GM12872 (cell line): Measurements from ENCODE around the gene FLT3.

ENCODE experiments used
- CTCF ChIP-seq: IDR thresholded peaks from 3 replicates; pipeline ENCODE4 v1.5.1; 2011; ENCODE audit warnings: low read depth, mild to moderate bottlenecking, low read length, moderate library complexity; ENCODE audit not compliant: insufficient read depth

FLT3 gene

GRCh38 chr13:27977476-27978300 lies 122.7 kb downstream of the FLT3 start:
- no peak for TF ChIP-seq CTCF

DNA sequence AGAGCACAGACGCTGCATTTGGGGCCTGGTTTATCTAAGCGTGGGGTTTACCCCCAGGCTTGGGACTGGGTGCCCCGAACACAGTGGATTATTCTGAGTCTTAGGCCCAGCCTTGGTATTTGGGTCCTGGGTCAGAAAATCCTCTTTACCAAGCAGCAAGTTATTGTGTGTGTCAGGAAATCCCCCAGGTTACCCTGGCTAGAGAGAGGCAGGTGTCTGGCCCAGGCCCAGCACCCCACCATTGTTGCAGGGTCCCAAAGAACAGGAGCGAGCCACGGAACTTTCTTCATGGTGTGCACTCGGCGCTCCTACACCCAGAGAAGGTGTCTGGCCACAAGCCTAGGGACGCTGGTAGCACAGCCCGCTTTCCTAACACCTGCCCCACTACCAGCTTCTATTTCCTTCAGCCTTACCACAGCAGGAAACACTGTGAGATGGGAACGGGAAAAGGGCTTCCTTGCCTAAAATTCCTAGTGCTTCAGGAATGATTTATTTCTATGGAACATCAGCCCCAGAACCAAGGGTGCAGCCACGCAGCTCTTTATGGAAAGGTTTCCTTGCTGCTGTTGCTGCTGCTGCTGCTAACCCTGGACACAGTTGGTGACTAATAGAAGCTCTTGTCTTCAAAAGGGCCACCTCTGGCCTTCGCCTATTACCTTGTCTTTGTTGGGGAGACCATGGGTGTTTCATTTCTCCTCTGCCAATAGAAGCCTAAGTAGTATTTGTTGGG lies 123.8 kb downstream of the FLT3 start:
- no peak for TF ChIP-seq CTCF

GRCh38 chr13:27975564-27976361 lies 124.6 kb downstream of the FLT3 start:
- no peak for TF ChIP-seq CTCF

GRCh38 chr13:27973961-27974662 lies 126.3 kb downstream of the FLT3 start:
- TF ChIP-seq CTCF: no peak

DNA sequence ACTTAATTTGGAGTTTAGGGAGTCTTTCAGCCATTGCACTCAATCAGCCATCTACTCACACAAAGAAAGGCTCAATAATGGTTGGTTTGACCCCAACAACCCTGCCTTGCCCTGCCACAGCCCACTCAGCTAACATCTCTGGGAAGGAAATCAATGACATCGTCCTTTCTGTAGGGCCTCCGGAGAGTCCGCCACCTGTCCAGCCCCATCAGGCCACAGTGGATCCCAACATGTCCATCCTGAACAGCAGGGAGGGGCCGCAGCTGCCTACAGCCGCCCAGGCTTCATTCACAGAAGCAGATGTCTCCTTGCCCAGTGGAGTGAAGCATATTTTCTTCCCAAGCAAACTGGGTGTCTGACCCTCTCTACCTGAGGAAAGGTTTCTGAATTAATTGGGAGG lies 127.1 kb downstream of the FLT3 start:
- TF ChIP-seq CTCF: no peak

GRCh38 chr13:27972478-27972820 lies 127.9 kb downstream of the FLT3 start:
- no peak for TF ChIP-seq CTCF
